Measurements from ENCODE around the gene MPPED1.

MPPED1 gene

DNA sequence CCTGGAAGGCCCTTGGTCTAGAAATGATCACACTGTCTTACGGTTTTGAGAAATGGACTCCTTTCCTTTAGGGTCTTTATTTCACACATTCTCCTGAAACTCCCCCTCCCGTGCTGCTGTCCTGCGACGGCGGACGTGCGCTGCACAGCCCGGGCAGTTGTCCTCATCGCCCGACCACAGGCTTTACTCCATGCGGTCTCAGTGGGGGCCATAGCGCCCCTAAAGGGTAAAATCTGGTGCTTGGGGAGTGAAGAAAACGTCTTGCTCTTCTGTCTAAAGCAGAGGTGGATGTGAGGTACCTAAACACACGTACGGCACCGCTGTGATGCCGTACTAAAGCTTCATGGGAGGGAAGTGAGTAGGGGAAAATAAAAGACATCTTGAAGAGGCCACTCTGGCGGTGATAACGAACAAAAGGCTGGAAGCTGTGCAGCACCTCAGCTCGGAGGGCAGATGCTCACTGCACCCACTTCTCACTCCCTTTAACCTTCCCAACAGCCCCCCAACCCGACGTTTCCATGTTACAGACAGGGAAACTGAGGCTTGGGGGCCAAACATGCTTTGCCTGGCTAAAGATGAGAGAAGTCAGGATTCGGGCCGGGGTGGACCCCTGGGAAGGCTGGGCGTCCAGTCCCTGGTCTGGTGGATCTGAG lies 22.6 kb downstream of the MPPED1 start:
- DNase-seq (no peak), ATAC-seq (replicated peaks) (no peak)
- peaks cover 48 to 95% of the 10 kb centered on the region in 2 donors for H3K27me3 Mint-ChIP-seq
- H3K36me3 Mint-ChIP-seq (ENCODE audit: insufficient read depth) = no peaks in the 10 kb centered on the region
- H3K4me1 Mint-ChIP-seq (ENCODE audit: low read depth in 2 of 2) = no peaks in the 10 kb centered on the region
- H3K27ac Mint-ChIP-seq = no peak overlapping the region
- no peaks in the 10 kb centered on the region for H3K9me3 Mint-ChIP-seq
- H3K4me3 Mint-ChIP-seq = no peak overlapping the region

DNA sequence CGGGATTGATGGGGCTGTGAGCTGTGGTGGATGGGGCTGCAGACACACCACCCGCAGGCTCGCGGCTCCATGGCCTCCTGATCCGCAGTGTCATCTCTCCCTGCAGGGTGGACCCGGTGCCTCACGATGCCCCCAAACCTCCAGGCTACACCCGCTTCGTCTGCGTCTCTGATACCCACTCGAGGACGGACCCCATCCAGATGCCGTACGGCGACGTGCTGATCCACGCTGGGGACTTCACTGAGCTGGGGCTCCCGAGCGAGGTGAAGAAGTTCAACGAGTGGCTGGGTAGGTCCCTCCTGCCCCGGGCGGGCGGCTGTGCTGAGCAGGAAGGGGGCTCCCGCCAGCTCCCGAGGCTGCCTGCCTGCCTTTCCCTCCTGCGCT lies 23.1 kb downstream of the MPPED1 start:
- Mint-ChIP-seq H3K36me3 (ENCODE audit: insufficient read depth) (no peaks in the 10 kb centered on the region), H3K27ac (no peak overlapping the region), H3K4me1 (ENCODE audit: low read depth in 2 of 2) (no peaks in the 10 kb centered on the region), H3K4me3 (no peak overlapping the region), H3K9me3 (no peaks in the 10 kb centered on the region), H3K27me3 (peaks cover 42 to 95% of the 10 kb centered on the region in 2 donors)
- no peak for ATAC-seq (replicated peaks)
- no peak for DNase-seq

- H3K4me1 Mint-ChIP-seq (ENCODE audit: low read depth in 2 of 2) = peaks cover 0 to 2% of the 10 kb centered on the region in 2 donors
Observed at GRCh38 chr22:43435851-43436811, 24.3 kb downstream of the MPPED1 start.

DNA sequence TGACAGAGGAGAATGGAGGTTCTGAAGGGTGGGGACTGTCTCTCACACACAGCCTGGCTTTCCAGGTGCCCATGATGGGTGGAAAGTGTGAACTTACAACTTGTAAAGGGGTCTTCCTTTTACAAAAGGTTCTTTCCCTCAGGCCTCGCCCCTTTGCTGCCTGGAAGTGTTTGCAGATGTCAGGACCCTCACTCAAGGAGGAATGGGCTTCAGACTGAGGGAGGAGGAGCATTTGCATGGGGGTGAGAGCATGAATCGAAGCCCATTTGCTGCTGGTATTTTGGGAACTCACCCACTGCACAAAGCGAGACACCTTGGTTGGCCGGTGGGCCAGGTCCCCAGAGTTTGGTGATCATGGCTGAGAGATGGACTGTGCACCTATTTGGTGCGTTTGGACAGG lies 25.1 kb downstream of the MPPED1 start:
- H3K27me3 Mint-ChIP-seq = peaks cover 46 to 95% of the 10 kb centered on the region in 2 donors
- no peak overlapping the region for H3K4me3 Mint-ChIP-seq
- H3K4me1 Mint-ChIP-seq (ENCODE audit: low read depth in 2 of 2) = peaks cover 0 to 2% of the 10 kb centered on the region in 2 donors
- H3K36me3 Mint-ChIP-seq (ENCODE audit: insufficient read depth) = no peaks in the 10 kb centered on the region
- H3K27ac Mint-ChIP-seq = no peak overlapping the region
- DNase-seq (no peak), ATAC-seq (replicated peaks) (no peak)
- no peaks in the 10 kb centered on the region for H3K9me3 Mint-ChIP-seq

More at GRCh38 chr22:43435851-43436811, 24.3 kb downstream of the MPPED1 start:
- no peak overlapping the region for H3K4me3 Mint-ChIP-seq
- ATAC-seq (replicated peaks) (no peak), DNase-seq (no peak)
- no peaks in the 10 kb centered on the region for H3K36me3 Mint-ChIP-seq (ENCODE audit: insufficient read depth)
- peaks cover 43 to 95% of the 10 kb centered on the region in 2 donors for H3K27me3 Mint-ChIP-seq
- no peaks in the 10 kb centered on the region for H3K9me3 Mint-ChIP-seq
- H3K27ac Mint-ChIP-seq = no peak overlapping the region

DNA sequence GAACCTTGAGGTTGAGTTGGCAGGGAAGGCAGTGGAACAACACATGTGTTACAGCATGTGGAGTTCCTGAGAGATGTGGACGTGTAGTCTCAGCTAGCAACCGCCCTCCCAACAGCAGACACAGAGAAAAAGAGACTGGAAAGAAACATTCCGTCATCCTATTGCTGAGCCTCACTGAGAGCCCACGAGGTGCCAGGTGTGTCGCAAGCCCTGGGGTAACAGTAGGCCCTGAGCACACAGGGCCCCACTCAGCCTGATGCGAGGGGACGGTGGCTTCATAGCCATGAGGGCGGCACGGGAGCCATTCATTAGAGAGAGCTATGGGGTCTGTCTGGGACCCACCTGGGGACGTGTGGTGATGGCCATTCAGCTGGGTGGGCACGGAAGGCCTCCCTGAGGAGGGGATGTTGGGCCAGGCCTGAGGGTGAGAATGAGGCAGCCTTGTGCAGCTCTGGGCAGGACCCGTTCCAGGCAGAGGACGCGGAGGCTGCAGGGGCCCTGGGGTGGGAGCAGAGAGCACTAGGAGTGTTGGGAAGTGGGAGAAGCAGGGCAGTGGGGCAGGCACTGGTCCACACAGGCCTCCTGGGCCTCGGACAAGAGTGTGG lies 26.2 kb downstream of the MPPED1 start:
- Mint-ChIP-seq H3K27me3 (peaks cover 56 to 95% of the 10 kb centered on the region in 2 donors), H3K36me3 (ENCODE audit: insufficient read depth) (no peaks in the 10 kb centered on the region), H3K27ac (no peak overlapping the region), H3K9me3 (no peaks in the 10 kb centered on the region), H3K4me3 (no peak overlapping the region), H3K4me1 (ENCODE audit: low read depth in 2 of 2) (peaks cover 0 to 2% of the 10 kb centered on the region in 2 donors)
- no peak for DNase-seq
- no peak for ATAC-seq (replicated peaks)

DNA sequence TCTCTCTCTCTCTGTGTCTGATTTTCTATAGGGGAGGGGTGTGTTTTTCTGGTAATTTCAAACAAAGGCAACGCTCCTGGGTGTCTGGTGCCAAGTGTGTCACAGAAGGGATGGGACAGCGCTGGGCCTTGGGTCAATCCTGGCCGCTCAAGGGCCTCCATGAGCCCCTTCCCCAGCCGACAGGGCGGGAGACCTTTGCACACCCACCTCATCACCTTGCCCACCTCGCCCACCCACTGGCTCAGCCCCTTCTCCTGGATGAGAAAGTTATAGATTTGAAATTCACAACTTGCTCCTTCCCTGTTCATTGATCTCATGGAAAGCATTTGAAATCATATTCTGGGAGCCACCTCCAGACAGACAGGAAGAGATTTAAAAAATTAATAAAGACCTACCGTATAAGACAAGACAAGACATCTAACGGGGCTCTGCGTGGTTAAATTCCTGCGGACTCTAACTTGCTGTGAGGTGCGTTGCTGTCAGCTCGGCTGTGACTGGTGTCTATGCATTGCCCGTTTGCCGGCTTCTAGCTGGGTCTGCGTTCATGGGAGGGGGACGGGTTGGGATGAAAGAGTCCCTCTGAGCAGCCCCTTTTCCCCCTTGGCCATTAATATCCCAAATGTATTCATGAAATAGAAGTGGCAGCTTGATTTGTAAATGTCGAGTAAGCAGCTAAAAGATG lies 27.0 kb downstream of the MPPED1 start:
- no peak overlapping the region for H3K27ac Mint-ChIP-seq
- H3K27me3 Mint-ChIP-seq = peaks cover 61 to 92% of the 10 kb centered on the region in 2 donors
- ATAC-seq (replicated peaks) (no peak), DNase-seq (no peak)
- no peak overlapping the region for H3K4me3 Mint-ChIP-seq
- H3K4me1 Mint-ChIP-seq (ENCODE audit: low read depth in 2 of 2) = peaks cover 0 to 2% of the 10 kb centered on the region in 2 donors
- no peaks in the 10 kb centered on the region for H3K36me3 Mint-ChIP-seq (ENCODE audit: insufficient read depth)
- H3K9me3 Mint-ChIP-seq = no peaks in the 10 kb centered on the region

DNA sequence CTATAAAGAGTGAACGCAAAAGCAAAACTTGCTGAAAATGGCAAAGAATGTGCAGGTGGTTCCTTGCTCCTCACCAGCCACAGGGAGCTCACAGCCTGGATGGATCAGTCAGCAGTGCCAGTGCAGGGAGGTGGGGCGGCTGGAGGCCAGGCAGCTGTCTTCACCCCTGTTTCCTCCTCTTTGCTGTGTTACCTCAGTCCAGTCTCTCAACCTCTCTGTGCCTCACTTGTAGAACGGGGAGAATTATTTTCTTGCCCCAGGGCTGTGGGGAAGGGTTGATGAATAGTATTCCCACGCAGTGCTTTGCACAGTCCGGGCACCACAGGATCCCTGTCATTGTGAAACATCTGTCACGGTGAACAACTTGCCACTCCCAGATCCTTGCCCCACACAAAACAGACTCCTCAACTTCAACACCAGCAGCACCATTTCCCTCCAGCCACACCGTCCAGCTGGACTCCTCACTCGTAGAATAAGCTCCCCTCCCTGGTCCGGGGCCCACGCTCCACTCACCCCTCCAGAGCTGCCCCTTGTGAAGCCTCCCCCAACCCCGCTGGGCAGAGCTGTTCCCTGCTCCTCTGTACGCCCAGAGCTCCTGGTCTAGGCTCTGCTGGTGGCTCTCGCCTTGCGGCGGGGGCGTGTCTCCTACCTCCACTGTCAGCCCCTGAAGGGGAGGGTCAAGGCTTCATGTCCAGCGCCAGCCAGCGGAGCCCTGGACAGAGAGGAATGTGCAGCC lies 27.7 kb downstream of the MPPED1 start:
- Mint-ChIP-seq H3K27me3 (peaks cover 61 to 84% of the 10 kb centered on the region in 2 donors), H3K9me3 (no peaks in the 10 kb centered on the region), H3K4me1 (ENCODE audit: low read depth in 2 of 2) (peaks cover 0 to 2% of the 10 kb centered on the region in 2 donors), H3K4me3 (no peak overlapping the region), H3K36me3 (ENCODE audit: insufficient read depth) (no peaks in the 10 kb centered on the region), H3K27ac (no peak overlapping the region)
- ATAC-seq (replicated peaks) (no peak), DNase-seq (no peak)

GRCh38 chr22:43440104-43440387 lies 28.2 kb downstream of the MPPED1 start:
- Mint-ChIP-seq H3K27ac (no peak overlapping the region), H3K9me3 (no peaks in the 10 kb centered on the region), H3K36me3 (ENCODE audit: insufficient read depth) (no peaks in the 10 kb centered on the region), H3K27me3 (peaks cover 59 to 79% of the 10 kb centered on the region in 2 donors), H3K4me1 (ENCODE audit: low read depth in 2 of 2) (peaks cover 0 to 2% of the 10 kb centered on the region in 2 donors), H3K4me3 (no peak overlapping the region)
- ATAC-seq (replicated peaks) (no peak), DNase-seq (no peak)

DNA sequence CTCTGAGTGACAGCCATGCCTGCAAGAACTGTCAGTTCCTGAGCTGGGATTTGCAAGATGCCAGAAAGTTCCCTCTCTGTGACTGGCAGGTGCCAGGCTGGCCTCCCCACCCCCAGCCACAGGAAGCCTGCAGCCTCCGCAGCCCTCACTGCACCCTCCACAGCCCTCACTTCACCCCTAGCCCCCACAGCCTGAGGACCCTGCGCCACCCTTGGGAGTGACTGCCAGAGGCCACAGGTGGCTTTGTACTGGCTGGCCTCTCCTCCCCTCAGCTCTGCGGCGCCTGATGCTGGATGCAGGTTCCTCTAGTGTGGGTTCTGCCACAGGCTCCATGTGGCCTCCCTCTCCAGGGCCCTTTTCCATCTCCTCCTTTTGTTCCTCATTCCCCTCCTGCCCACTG lies 28.7 kb downstream of the MPPED1 start:
- H3K27ac Mint-ChIP-seq = no peak overlapping the region
- DNase-seq = no peak

DNA sequence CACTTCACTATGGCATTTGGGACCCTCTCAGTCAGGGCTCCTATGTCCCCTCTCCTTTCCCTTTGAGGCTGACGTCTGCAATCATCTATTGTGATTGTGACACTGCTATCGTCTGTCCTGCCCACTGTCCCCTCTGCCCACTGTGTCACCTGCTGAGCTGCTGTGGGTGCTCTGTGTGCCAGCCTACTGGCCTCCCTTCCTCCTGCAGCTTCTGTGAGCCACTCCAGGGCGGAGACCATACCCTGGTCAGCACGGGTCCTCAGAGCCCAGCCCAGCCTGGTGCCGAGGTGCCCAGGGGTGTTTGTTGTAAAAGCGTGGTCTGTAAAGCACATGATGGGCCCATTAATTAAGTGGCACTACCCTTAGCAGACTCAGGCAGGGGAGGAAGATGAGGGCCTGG lies 29.4 kb downstream of the MPPED1 start:
- H3K4me3 Mint-ChIP-seq = no peak overlapping the region

More for the DNA sequence above, 28.7 kb downstream of the MPPED1 start:
- H3K4me3 Mint-ChIP-seq = no peak overlapping the region
- H3K36me3 Mint-ChIP-seq (ENCODE audit: insufficient read depth) = no peaks in the 10 kb centered on the region
- peaks cover 54 to 74% of the 10 kb centered on the region in 2 donors for H3K27me3 Mint-ChIP-seq
- no peaks in the 10 kb centered on the region for H3K9me3 Mint-ChIP-seq
- H3K4me1 Mint-ChIP-seq (ENCODE audit: low read depth in 2 of 2) = peaks cover 0 to 2% of the 10 kb centered on the region in 2 donors
- no peak for ATAC-seq (replicated peaks)

GRCh38 chr22:43441751-43442150 lies 29.9 kb downstream of the MPPED1 start:
- DNase-seq (no peak), ATAC-seq (replicated peaks) (no peak)
- Mint-ChIP-seq H3K4me3 (no peak overlapping the region), H3K27me3 (peaks cover 58 to 79% of the 10 kb centered on the region in 2 donors), H3K4me1 (ENCODE audit: low read depth in 2 of 2) (peaks cover 0 to 2% of the 10 kb centered on the region in 2 donors), H3K36me3 (ENCODE audit: insufficient read depth) (no peaks in the 10 kb centered on the region), H3K9me3 (no peaks in the 10 kb centered on the region), H3K27ac (no peak overlapping the region)

More for the DNA sequence above, 29.4 kb downstream of the MPPED1 start:
- H3K27me3 Mint-ChIP-seq = peaks cover 54 to 78% of the 10 kb centered on the region in 2 donors
- ATAC-seq (replicated peaks) = no peak
- no peaks in the 10 kb centered on the region for H3K9me3 Mint-ChIP-seq
- H3K27ac Mint-ChIP-seq = no peak overlapping the region
- no peak for DNase-seq
- peaks cover 0 to 2% of the 10 kb centered on the region in 2 donors for H3K4me1 Mint-ChIP-seq (ENCODE audit: low read depth in 2 of 2)
- no peaks in the 10 kb centered on the region for H3K36me3 Mint-ChIP-seq (ENCODE audit: insufficient read depth)

DNA sequence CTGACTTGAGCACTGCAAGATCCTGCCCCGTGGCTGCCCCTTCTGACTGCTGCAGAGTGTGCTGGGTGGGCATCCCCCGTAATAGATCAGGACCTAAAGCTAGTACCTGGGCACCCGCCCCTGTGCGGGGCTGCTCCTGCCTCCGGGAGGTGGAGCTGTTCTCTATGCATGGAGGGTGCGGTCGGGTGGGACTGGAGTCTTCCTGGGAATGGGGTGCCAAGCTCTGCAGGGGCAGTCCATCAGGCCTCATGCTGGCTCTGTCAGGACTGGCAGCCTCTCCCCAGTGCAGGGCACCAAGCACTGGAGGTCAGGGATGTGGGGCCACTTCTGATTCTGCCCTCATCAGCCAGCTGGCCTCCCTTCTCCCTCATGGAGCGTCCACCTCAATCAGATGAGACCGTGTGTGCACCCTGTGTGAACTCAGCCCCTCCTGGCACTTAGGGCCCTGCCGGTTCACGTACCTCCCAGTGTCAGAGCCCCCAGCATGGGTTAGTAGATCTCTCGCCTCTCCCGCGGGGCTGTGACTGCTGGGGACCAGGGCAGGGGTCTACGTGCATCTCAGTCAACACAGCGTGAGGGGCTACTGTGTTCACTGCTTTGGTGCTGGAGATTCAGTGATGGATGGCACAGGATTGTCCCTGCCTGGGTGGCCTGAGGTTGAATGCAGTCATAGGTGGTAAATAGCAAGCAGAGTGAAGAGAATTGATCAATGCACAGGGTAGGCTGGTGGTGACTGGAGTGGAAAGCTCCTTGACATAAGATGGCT lies 30.8 kb downstream of the MPPED1 start:
- Mint-ChIP-seq H3K36me3 (ENCODE audit: insufficient read depth) (no peaks in the 10 kb centered on the region), H3K27ac (no peak overlapping the region), H3K4me1 (ENCODE audit: low read depth in 2 of 2) (peaks cover 0 to 2% of the 10 kb centered on the region in 2 donors), H3K27me3 (peaks cover 51 to 77% of the 10 kb centered on the region in 2 donors), H3K4me3 (no peak overlapping the region), H3K9me3 (no peaks in the 10 kb centered on the region)
- DNase-seq (no peak), ATAC-seq (replicated peaks) (no peak)

Measured in effector memory CD8-positive, alpha-beta T cell (primary cell).